MM.1S (cell line): ENCODE results near the gene MEIOC.

Source experiments
- DNase-seq: peaks from one replicate; pipeline ENCODE4 v3.0.0-alpha.2; 2015
- H2AFZ ChIP-seq: fragments of 300-600 bp; sonication (generic); 2 replicates; pipeline ENCODE4 v1.6.0; 2016; ENCODE audit warnings: antibody characterized with exemption, low read length
- H3F3A ChIP-seq: fragments of 300-600 bp; sonication (generic); 2 replicates; pipeline ENCODE4 v1.6.1; 2016; ENCODE audit warnings: mild to moderate bottlenecking, antibody characterized with exemption, low read length, moderate library complexity, mixed read lengths; ENCODE audit not compliant: insufficient read depth
- H3K27ac ChIP-seq: fragments of 300-600 bp; sonication (generic); 2 replicates; pipeline ENCODE4 v1.5.1; 2016; ENCODE audit warnings: mild to moderate bottlenecking, low read length
- H3K27me3 ChIP-seq: fragments of 300-600 bp; sonication (generic); replicated peaks from 2 replicates; pipeline ENCODE4 v1.6.0; 2016; ENCODE audit warnings: low read length; ENCODE audit not compliant: insufficient read depth
- H3K36me3 ChIP-seq: fragments of 300-600 bp; sonication (generic); replicated peaks from 2 replicates; pipeline ENCODE4 v1.6.1; 2016; ENCODE audit warnings: mild to moderate bottlenecking, low read length, mixed read lengths; ENCODE audit not compliant: insufficient read depth
- H3K4me1 ChIP-seq: fragments of 300-600 bp; sonication (generic); 2 replicates; pipeline ENCODE4 v1.6.1; 2016; ENCODE audit warnings: low read length, mixed read lengths
- H3K4me2 ChIP-seq: fragments of 300-600 bp; sonication (generic); 2 replicates; pipeline ENCODE4 v1.6.0; 2016; ENCODE audit warnings: low read depth, low read length
- H3K4me3 ChIP-seq: fragments of 300-600 bp; sonication (generic); 2 replicates; pipeline ENCODE4 v1.5.1; 2016; ENCODE audit warnings: low read length, mixed read lengths
- H3K79me2 ChIP-seq: fragments of 300-600 bp; sonication (generic); 2 replicates; pipeline ENCODE4 v1.6.1; 2016; ENCODE audit warnings: mixed run types, low read length, mixed read lengths
- H3K9ac ChIP-seq: fragments of 300-600 bp; sonication (generic); 2 replicates; pipeline ENCODE4 v1.6.1; 2016; ENCODE audit warnings: low read length, mixed read lengths
- H3K9me2 ChIP-seq: fragments of 300-600 bp; sonication (generic); replicated peaks from 2 replicates; pipeline ENCODE4 v1.6.1; 2016; ENCODE audit warnings: mild to moderate bottlenecking, low read length, mixed read lengths; ENCODE audit not compliant: insufficient read depth
- H3K9me3 ChIP-seq: fragments of 300-600 bp; sonication (generic); replicated peaks from 2 replicates; pipeline ENCODE4 v1.6.1; 2016; ENCODE audit warnings: mild to moderate bottlenecking, low read length, mixed read lengths; ENCODE audit not compliant: insufficient read depth
- H4K20me1 ChIP-seq: fragments of 300-600 bp; sonication (generic); 2 replicates; pipeline ENCODE4 v1.6.1; 2016; ENCODE audit warnings: mild to moderate bottlenecking, low read length, moderate library complexity, mixed read lengths; ENCODE audit not compliant: insufficient read depth
- CTCF ChIP-seq: fragments of 300-600 bp; sonication (generic); IDR thresholded peaks from 2 replicates; pipeline ENCODE4 v1.5.1; 2016; ENCODE audit warnings: antibody characterized with exemption, low read length, mixed read lengths
- EZH2 ChIP-seq: fragments of 300-600 bp; sonication (generic); optimal IDR thresholded peaks from 2 replicates; pipeline ENCODE3; 2017; ENCODE audit warnings: low read depth, mild to moderate bottlenecking, antibody characterized with exemption, low read length, mixed read lengths
- EZH2phosphoT487 ChIP-seq: fragments of 300-600 bp; sonication (generic); IDR thresholded peaks from 2 replicates; pipeline ENCODE4 v1.6.1; 2018; ENCODE audit warnings: antibody characterized with exemption, low read length

The MEIOC gene

GRCh38 chr17:44664867-44665266 is 8.6 kb downstream of the MEIOC start:
- no peak overlapping the region for H3K9ac ChIP-seq
- no peaks in the 10 kb centered on the region for H3K9me3 ChIP-seq
- H3K4me2 ChIP-seq = no peak overlapping the region
- no peak overlapping the region for H2AFZ ChIP-seq
- no peaks in the 10 kb centered on the region for H3K9me2 ChIP-seq
- no peak overlapping the region for H3K4me3 ChIP-seq
- no peak for DNase-seq
- H3K79me2 ChIP-seq = no peaks in the 10 kb centered on the region
- H3F3A ChIP-seq = no peaks in the 10 kb centered on the region
- no peaks in the 10 kb centered on the region for H3K36me3 ChIP-seq
- TF ChIP-seq EZH2 (no peak), EZH2phosphoT487 (no peak), CTCF (no peak)
- H3K27ac ChIP-seq = no peak overlapping the region
- H3K27me3 ChIP-seq = no peaks in the 10 kb centered on the region; the same call in 1 of the 2 replicates
- no peaks in the 10 kb centered on the region for H4K20me1 ChIP-seq
- H3K4me1 ChIP-seq = no peaks in the 10 kb centered on the region

DNA sequence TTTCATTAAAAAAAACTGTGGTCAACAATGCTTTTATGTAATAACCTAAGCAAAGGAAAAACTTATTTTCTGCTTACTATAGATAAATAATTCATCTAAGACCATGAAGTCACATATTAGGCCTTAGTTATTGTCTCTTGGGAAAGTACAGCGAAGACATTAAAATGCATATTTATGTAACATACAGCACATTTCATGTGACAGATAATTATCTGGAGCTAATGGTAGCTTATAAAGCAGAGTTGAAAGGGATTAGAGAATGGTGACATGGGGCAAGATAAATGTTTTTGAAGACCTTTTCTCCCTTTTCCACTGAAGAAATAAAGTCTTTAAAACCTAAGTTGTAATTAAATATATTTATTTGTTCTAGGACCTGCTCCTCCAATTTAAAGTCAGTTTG is 9.7 kb downstream of the MEIOC start:
- Histone ChIP-seq H3K9ac (no peak overlapping the region), H3K4me3 (no peak overlapping the region), H3K4me1 (no peaks in the 10 kb centered on the region), H4K20me1 (no peaks in the 10 kb centered on the region), H3K9me3 (no peaks in the 10 kb centered on the region), H3K9me2 (no peaks in the 10 kb centered on the region), H3F3A (no peaks in the 10 kb centered on the region), H3K79me2 (no peaks in the 10 kb centered on the region), H3K27me3 (no peaks in the 10 kb centered on the region), H3K36me3 (no peaks in the 10 kb centered on the region), H3K4me2 (no peak overlapping the region), H3K27ac (no peak overlapping the region), H2AFZ (no peak overlapping the region)
- DNase-seq = no peak
- TF ChIP-seq EZH2 = no peak
- no peak for TF ChIP-seq EZH2phosphoT487
- TF ChIP-seq CTCF = no peak

DNA sequence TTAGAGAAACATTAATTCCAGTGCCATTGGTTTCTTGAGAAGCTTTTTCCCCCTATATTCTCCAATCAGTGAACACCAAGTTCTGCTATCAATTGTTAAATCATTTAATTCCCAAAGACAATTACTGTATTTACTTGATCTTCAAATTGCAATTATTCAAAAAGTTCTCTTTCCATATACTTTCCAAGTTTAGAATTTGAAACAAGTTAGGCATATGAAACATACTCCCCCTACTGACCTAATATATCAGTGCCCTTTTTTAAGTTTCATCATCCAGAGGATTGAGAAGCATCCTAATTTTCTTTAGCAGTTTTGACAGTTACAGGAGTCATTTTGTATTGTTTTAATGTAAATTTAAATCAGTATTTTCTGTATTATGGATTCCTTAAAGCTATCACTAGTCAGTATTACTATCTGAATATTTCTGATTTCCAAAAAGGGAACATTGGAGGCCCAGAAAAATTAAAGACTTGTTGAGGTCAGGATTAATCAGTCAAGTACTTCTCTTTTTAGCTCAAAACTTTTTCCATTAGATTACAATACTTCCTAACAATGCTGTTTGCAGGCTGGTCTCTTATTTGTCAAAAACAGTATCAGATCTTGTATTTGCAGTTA is 16.3 kb downstream of the MEIOC start:
- Histone ChIP-seq H3K9me3 (no peaks in the 10 kb centered on the region), H3K4me3 (no peak overlapping the region), H3K9ac (no peak overlapping the region), H3K27ac (no peak overlapping the region), H3K9me2 (no peaks in the 10 kb centered on the region), H3K4me2 (no peak overlapping the region), H3K27me3 (no peaks in the 10 kb centered on the region), H3K79me2 (no peaks in the 10 kb centered on the region), H4K20me1 (no peaks in the 10 kb centered on the region), H3F3A (no peaks in the 10 kb centered on the region), H3K4me1 (no peaks in the 10 kb centered on the region), H2AFZ (no peak overlapping the region), H3K36me3 (no peaks in the 10 kb centered on the region)
- no peak for DNase-seq
- peak; percentile 62 for TF ChIP-seq CTCF
- TF ChIP-seq EZH2phosphoT487 = no peak
